HCT116 (cell line): ENCODE results near the gene TNC.

Experiments
- ATF3 ChIP-seq: IDR thresholded peaks from 2 replicates; pipeline ENCODE4 v1.6.1; 2012
- CBX3 ChIP-seq: IDR thresholded peaks from 2 replicates; pipeline ENCODE4 v1.6.1; 2012; ENCODE audit warnings: low read depth
- CEBPB ChIP-seq: IDR thresholded peaks from 2 replicates; pipeline ENCODE4 v1.6.1; 2012; ENCODE audit warnings: low read depth
- CTCF ChIP-seq, 3 experiments: fragments of 200-600 bp in 1 of 3; sonication (generic) in 1 of 3; IDR thresholded peaks in 2 of 3; conservative IDR thresholded peaks in 1 of 3; 2 replicates each; pipeline ENCODE4 v1.5.1; 2012 to 2017; ENCODE audit warnings: low read depth in 2 of 3, low read length in 2 of 3, antibody characterized with exemption in 1 of 3, borderline replicate concordance in 1 of 3, control low read depth in 1 of 3, mild to moderate bottlenecking in 1 of 3, mixed read lengths in 1 of 3, mixed run types in 1 of 3, moderate library complexity in 1 of 3; ENCODE audit not compliant: insufficient read depth in 1 of 3
- EGR1 ChIP-seq: IDR thresholded peaks from 2 replicates; pipeline ENCODE4 v1.6.1; 2012; ENCODE audit warnings: low read depth
- EZH2 ChIP-seq: fragments of 200-600 bp; sonication (generic); IDR thresholded peaks from 2 replicates; pipeline ENCODE4 v1.6.1; 2017; ENCODE audit warnings: antibody characterized with exemption, mixed run types
- EZH2phosphoT487 ChIP-seq: fragments of 200-600 bp; IDR thresholded peaks from 2 replicates; pipeline ENCODE4 v1.6.1; 2018; ENCODE audit warnings: antibody characterized with exemption, borderline replicate concordance
- POLR2A ChIP-seq: IDR thresholded peaks from 2 replicates; pipeline ENCODE4 v1.7.0; 2011; ENCODE audit warnings: borderline replicate concordance; ENCODE audit not compliant: insufficient read depth, insufficient read length; ENCODE audit errors: extremely low read depth
- POLR2AphosphoS5 ChIP-seq: IDR thresholded peaks from 2 replicates; pipeline ENCODE4 v1.6.1; 2011; ENCODE audit warnings: mild to moderate bottlenecking, low read depth, low read length, moderate library complexity
- TCF7L2 ChIP-seq: IDR thresholded peaks from 2 replicates; pipeline ENCODE4 v1.7.0; 2011; ENCODE audit warnings: borderline replicate concordance, inconsistent platforms; ENCODE audit not compliant: insufficient read depth, insufficient read length; ENCODE audit errors: extremely low read depth
- ZBTB33 ChIP-seq: IDR thresholded peaks from 2 replicates; pipeline ENCODE4 v1.6.1; 2011; ENCODE audit warnings: mild to moderate bottlenecking, low read length, moderate library complexity; ENCODE audit not compliant: insufficient replicate concordance; ENCODE audit errors: extremely low read depth

GRCh38 chr9:115152281-115152820, 34.4 kb upstream of the TNC start:
- TF ChIP-seq CTCF (IDR thresholded peaks at IDR 0.05 in 2 of 3, conservative IDR thresholded peaks at IDR 0.05 in 1 of 3; ENCODE audit: borderline replicate concordance in 1 of 3, insufficient read depth in 1 of 3, low read depth in 2 of 3, low read length in 2 of 3) (no peak), POLR2A (no peak), CBX3 (no peak), EZH2phosphoT487 (no peak), EZH2 (no peak), ZBTB33 (no peak), POLR2AphosphoS5 (no peak), EGR1 (no peak), CEBPB (no peak), ATF3 (no peak), TCF7L2 (no peak)
